GM23248 (cell line): ENCODE measurements around the gene PRR5L. TPM values are rescaled to one million over a fixed set of nuclear protein-coding genes. Genes with fewer than 3 reads are reported as not detected.

Experiments
- DNase-seq: peaks from one replicate; pipeline ENCODE4 v3.0.0-alpha.2; 2015
- H2AFZ ChIP-seq: fragments of 200-600 bp; sonication (generic); 2 replicates; pipeline ENCODE4 v1.6.1; 2016; ENCODE audit warnings: antibody characterized with exemption
- H3F3A ChIP-seq: fragments of 200-600 bp; sonication (generic); 2 replicates; pipeline ENCODE4 v1.6.1; 2016; ENCODE audit warnings: mild to moderate bottlenecking, antibody characterized with exemption, mixed run types; ENCODE audit not compliant: insufficient read depth
- H3K27ac ChIP-seq: fragments of 200-600 bp; sonication (generic); 2 replicates; pipeline ENCODE4 v1.5.1; 2016; ENCODE audit warnings: mild to moderate bottlenecking
- H3K27me3 ChIP-seq: fragments of 200-600 bp; sonication (generic); replicated peaks from 2 replicates; pipeline ENCODE4 v1.6.1; 2016; ENCODE audit warnings: mild to moderate bottlenecking; ENCODE audit not compliant: insufficient read depth
- H3K36me3 ChIP-seq: fragments of 200-600 bp; sonication (generic); 2 replicates; pipeline ENCODE4 v1.6.1; 2016; ENCODE audit warnings: low read depth, mild to moderate bottlenecking
- H3K4me1 ChIP-seq: fragments of 200-600 bp; sonication (generic); 2 replicates; pipeline ENCODE4 v1.6.1; 2016; ENCODE audit warnings: mild to moderate bottlenecking; ENCODE audit not compliant: insufficient read depth
- H3K4me2 ChIP-seq: fragments of 200-600 bp; sonication (generic); one replicate; pipeline ENCODE4 v1.6.1; 2016; ENCODE audit warnings: mild to moderate bottlenecking; ENCODE audit not compliant: unreplicated experiment
- H3K4me3 ChIP-seq: fragments of 200-600 bp; sonication (generic); 2 replicates; pipeline ENCODE4 v1.5.1; 2016; ENCODE audit warnings: mild to moderate bottlenecking
- H3K79me2 ChIP-seq: fragments of 200-600 bp; sonication (generic); 2 replicates; pipeline ENCODE4 v1.6.1; 2016; ENCODE audit warnings: mild to moderate bottlenecking; ENCODE audit not compliant: insufficient read depth
- H3K9ac ChIP-seq: fragments of 200-600 bp; sonication (generic); 2 replicates; pipeline ENCODE4 v1.6.1; 2016; ENCODE audit warnings: mild to moderate bottlenecking
- H3K9me2 ChIP-seq: fragments of 200-600 bp; sonication (generic); 2 replicates; pipeline ENCODE4 v1.6.1; 2016; ENCODE audit warnings: mixed run types, mild to moderate bottlenecking, moderate library complexity; ENCODE audit not compliant: insufficient read depth
- H3K9me3 ChIP-seq: fragments of 200-600 bp; sonication (generic); one replicate; pipeline ENCODE4 v1.6.1; 2017; ENCODE audit warnings: low read depth
- H4K20me1 ChIP-seq: fragments of 200-600 bp; sonication (generic); 2 replicates; pipeline ENCODE4 v1.6.0; 2016; ENCODE audit not compliant: insufficient read depth
- EZH2 ChIP-seq: fragments of 200-600 bp; sonication (generic); IDR thresholded peaks from 2 replicates; pipeline ENCODE4 v1.6.1; 2018; ENCODE audit warnings: antibody characterized with exemption, mild to moderate bottlenecking; ENCODE audit not compliant: insufficient read depth, poor library complexity, severe bottlenecking
- EZH2phosphoT487 ChIP-seq: fragments of 200-600 bp; sonication (generic); IDR thresholded peaks from 2 replicates; pipeline ENCODE4 v1.6.1; 2018; ENCODE audit warnings: antibody characterized with exemption, moderate library complexity, mild to moderate bottlenecking, low read depth; ENCODE audit not compliant: insufficient read depth
- WGBS, 2 experiments: methylation state at CpG; one replicate each; pipeline ENCODE4 v1.1.6; 2015 to 2017; ENCODE audit warnings: low lambda C conversion rate in 2 of 2, low coverage in 1 of 2; ENCODE audit errors: missing lambda C conversion rate in 2 of 2; 5-methylcytosine and 5-hydroxymethylcytosine counted together
- in situ Hi-C: fragments of 300-500 bp; cut with MboI; formaldehyde crosslinking; loops from 2 replicates; pipeline ENCODE4 v1.15.0; 2020
- polyA plus RNA-seq: library from polyadenylated mRNA; unstranded; fragments of >200 nt; fragmentation: Nextera tagmentation; extraction: Ambion mirVana; gene quantifications from 2 replicates; pipeline ENCODE4 v1.2.1, GENCODE V29; 2016
- total RNA-seq: library from RNA; depleted of rRNA; stranded (reverse); fragments of >200 nt; shearing (Covaris generic); gene quantifications from 2 replicates; pipeline ENCODE4 v1.2.3, GENCODE V29; 2014

The PRR5L gene
- total and polyA plus RNA-seq, 2 experiments from 2014 or later: 9.0 to 29.8 TPM

DNA sequence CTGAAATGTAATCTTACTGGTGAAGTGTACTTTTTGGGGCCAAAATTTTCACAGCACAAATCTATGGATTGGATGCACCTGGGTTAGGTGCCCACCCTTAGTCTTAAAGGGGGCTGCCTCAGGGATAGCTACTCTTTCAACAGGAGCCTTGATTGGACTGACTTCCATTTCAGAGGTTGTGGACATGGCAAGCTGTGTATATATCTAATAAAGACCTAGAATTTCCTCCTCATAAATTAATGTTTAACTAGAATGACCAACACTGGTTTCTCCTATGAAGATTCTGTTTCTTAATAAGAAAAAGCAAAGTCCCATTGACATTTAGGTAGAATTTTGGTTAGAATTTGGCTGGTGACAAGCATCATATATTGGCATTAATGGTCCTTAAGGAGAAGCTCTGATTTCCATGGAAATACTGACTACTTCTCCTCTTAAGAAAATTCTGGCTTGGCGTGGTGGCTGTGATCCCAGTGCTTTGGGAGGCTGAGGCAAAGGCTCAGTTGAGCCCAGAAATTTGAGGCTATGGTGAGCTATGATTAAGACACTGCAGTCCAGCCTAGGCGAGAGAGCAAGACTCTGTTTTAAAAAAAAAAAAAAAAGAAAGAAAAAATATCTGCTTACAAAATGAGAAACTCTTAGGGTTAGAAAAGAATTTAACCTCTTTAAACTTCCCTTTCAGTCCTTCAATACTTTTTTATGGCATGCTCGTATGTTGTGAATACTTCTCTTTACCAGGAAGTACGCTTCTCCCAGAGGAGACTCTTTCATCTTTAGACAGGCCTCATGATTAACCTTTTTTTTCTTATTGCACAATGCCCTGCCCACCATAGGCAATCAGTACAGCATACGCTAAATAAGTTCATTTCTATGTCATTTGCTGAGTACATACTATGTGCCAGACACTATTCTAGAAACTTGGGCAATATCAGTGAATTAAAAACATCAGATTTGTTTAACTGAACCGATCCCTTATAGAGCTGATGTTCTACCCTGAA is 77.2 kb downstream of the PRR5L start:
- Histone ChIP-seq H2AFZ (no peak overlapping the region), H3K4me3 (no peak overlapping the region), H3K4me1 (peaks cover 14% of the 10 kb centered on the region), H3K9me2 (no peaks in the 10 kb centered on the region), H3K9ac (no peak overlapping the region), H4K20me1 (no peaks in the 10 kb centered on the region), H3K9me3 (no peaks in the 10 kb centered on the region), H3F3A (peaks cover 19% of the 10 kb centered on the region; the same call in 1 of the 2 replicates), H3K27me3 (no peaks in the 10 kb centered on the region), H3K27ac (peak overlapping the region; percentile 71), H3K4me2 (peak overlapping the region; percentile 15), H3K79me2 (peaks cover 13% of the 10 kb centered on the region), H3K36me3 (no peaks in the 10 kb centered on the region)
- WGBS, 2 experiments: 81 to 84% methylated on average over 6 of the region's 6 CpGs
- no peak for DNase-seq
- in situ Hi-C loops: no loop called here
- no peak for TF ChIP-seq EZH2
- no peak for TF ChIP-seq EZH2phosphoT487

DNA sequence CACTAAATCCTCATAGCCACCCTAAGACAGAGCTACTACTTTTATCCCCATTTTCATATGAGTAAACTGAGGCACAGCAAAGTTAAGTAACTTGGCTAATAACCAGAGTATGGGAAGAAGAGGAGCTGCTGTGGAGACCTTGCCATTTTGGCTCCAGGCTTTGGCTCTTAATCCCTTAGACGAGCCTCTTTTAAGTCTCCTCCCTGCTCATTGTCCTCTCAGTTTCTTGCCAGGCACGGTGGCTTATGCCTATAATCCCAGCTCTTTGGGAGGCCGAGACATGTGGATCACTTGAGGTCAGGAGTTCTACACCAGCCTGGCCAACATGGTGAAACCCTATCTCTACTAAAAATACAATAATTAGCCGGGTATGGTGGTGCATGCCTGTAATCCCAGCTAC is 78.6 kb downstream of the PRR5L start:
- Histone ChIP-seq H3K27ac (no peak overlapping the region), H3K27me3 (no peaks in the 10 kb centered on the region), H3K79me2 (peaks cover 27% of the 10 kb centered on the region), H3K9me3 (no peaks in the 10 kb centered on the region), H3K36me3 (no peaks in the 10 kb centered on the region), H3K4me1 (peaks cover 19% of the 10 kb centered on the region), H3F3A (peaks cover 19% of the 10 kb centered on the region; the same call in 1 of the 2 replicates), H4K20me1 (0 out of 2 replicates have a peak, but pooled peaks cover 4% of the 10 kb centered on the region), H3K4me2 (no peak overlapping the region), H3K4me3 (no peak overlapping the region), H2AFZ (no peak overlapping the region), H3K9ac (no peak overlapping the region), H3K9me2 (no peaks in the 10 kb centered on the region)
- in situ Hi-C loops: no loop called here
- TF ChIP-seq EZH2 (no peak), EZH2phosphoT487 (no peak)
- 56% methylated on average over 4 of the region's 4 CpGs for WGBS, 2 experiments
- DNase-seq: no peak

DNA sequence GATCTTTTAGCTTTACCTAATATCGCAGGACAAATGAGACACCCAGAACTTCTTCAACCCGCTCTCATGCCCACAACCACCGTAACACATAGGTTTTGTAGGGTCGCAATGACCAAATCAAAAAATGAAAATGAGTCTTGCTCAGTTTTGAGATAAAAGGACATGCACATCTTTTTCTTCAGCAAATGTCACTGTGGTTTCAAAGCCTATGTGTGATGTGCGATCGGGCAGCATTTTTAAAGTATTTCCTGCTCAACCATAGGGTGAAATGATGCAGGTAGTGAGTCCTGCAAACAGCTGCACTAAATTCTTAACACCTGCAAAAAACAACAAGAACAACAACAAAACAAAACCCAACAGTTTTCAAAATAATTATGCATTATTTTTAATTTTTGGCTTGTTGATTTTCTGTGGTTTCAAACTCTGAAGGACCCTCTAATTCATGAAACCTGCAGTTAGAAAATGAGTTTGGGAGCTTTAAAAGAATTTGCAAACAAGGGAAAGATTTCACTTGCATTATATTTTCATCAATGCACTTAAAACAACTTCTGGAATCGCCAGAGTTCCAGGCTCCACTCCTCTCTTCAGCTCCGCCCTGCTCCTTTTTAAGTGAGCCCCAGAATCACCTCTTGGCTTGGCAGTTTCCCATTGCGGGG is 79.4 kb downstream of the PRR5L start:
- H3K4me1 ChIP-seq: peaks cover 19% of the 10 kb centered on the region
- in situ Hi-C loops: no loop called here

More for the DNA sequence above, 79.4 kb downstream of the PRR5L start:
- H3K79me2 ChIP-seq: peaks cover 34% of the 10 kb centered on the region
- no peaks in the 10 kb centered on the region for H3K9me3 ChIP-seq
- peak overlapping the region; percentile 77 for H2AFZ ChIP-seq
- peaks cover 19% of the 10 kb centered on the region; the same call in 1 of the 2 replicates for H3F3A ChIP-seq
- H3K27me3 ChIP-seq: no peaks in the 10 kb centered on the region
- H3K4me3 ChIP-seq: peak overlapping the region; percentile 89
- no peak for DNase-seq
- WGBS, 2 experiments: 71 to 76% methylated on average over 9 of the region's 9 CpGs
- H3K27ac ChIP-seq: no peak overlapping the region
- H3K36me3 ChIP-seq: no peaks in the 10 kb centered on the region
- no peak for TF ChIP-seq EZH2phosphoT487
- TF ChIP-seq EZH2: no peak
- 0 out of 2 replicates have a peak, but pooled peaks cover 4% of the 10 kb centered on the region for H4K20me1 ChIP-seq
- peak overlapping the region; percentile 78 for H3K4me2 ChIP-seq
- no peaks in the 10 kb centered on the region for H3K9me2 ChIP-seq
- H3K9ac ChIP-seq: peak overlapping the region; percentile 79
